Transverse colon (tissue), 4 donors: ENCODE data around the gene PACSIN2. TPM values are rescaled to one million over a fixed set of nuclear protein-coding genes. Genes with fewer than 3 reads are reported as not detected.

Experiments
- DNase-seq: peaks from one replicate; pipeline ENCODE4 v3.0.0-alpha.2; 2019
- H3K27ac ChIP-seq, 4 donors: fragments of 200-600 bp; sonication (generic); 2 replicates each; pipeline ENCODE4 v1.5.1; 2016 to 2018; ENCODE audit warnings: inconsistent platforms in 4 of 4
- H3K27me3 ChIP-seq: fragments of 200-600 bp; sonication (generic); 2 replicates; pipeline ENCODE4 v1.5.1; 2017; ENCODE audit warnings: inconsistent platforms
- H3K36me3 ChIP-seq, 4 donors: fragments of 200-600 bp; sonication (generic); 2 replicates each; pipeline ENCODE4 v1.5.1; 2017 to 2019; ENCODE audit warnings: inconsistent platforms in 4 of 4
- H3K4me1 ChIP-seq, 4 donors: fragments of 200-600 bp; sonication (generic); 2 replicates each; pipeline ENCODE4 v1.5.1; 2017 to 2020; ENCODE audit warnings: inconsistent platforms in 4 of 4
- H3K4me3 ChIP-seq, 4 donors: fragments of 200-600 bp; sonication (generic); 1 replicate in 1 of 4; 2 replicates in 3 of 4; pipeline versions ENCODE4 v1.5.1 to v1.6.1; 2017 to 2019; ENCODE audit warnings: inconsistent platforms in 4 of 4
- H3K9me3 ChIP-seq, 2 donors: fragments of 200-600 bp; sonication (generic); 2 replicates each; pipeline ENCODE4 v1.5.1; 2017 to 2019; ENCODE audit warnings: inconsistent platforms in 2 of 2
- EP300 ChIP-seq: sonication (generic); formaldehyde crosslinking; IDR thresholded peaks from one replicate; pipeline ENCODE4 v1.6.1; 2017; ENCODE audit warnings: antibody characterized with exemption, low read depth
- POLR2A ChIP-seq: fragments of 450-650 bp; IDR thresholded peaks from one replicate; pipeline ENCODE4 v1.6.1; 2016; ENCODE audit warnings: antibody characterized with exemption, mild to moderate bottlenecking, moderate library complexity
- POLR2AphosphoS5 ChIP-seq, 3 donors: sonication (generic); formaldehyde crosslinking; IDR thresholded peaks; one replicate each; pipeline ENCODE4 v1.6.1; 2016; ENCODE audit warnings: antibody characterized with exemption in 3 of 3
- WGBS, 2 donors: methylation state at CpG; one replicate each; pipeline ENCODE4 v1.1.5; 2018; ENCODE audit warnings: low coverage in 1 of 2; 5-methylcytosine and 5-hydroxymethylcytosine counted together
- in situ Hi-C, 4 donors: fragments of 200-750 bp; cut with MboI; loops; one replicate each; pipeline versions ENCODE4 v1.15.0 to v1.15.1; 2017; ENCODE audit warnings: low sequenced_read_pairs in 3 of 4, low pct_ligation_motif_present in 1 of 4, low pct_unique_long_range_greater_than_20kb in 1 of 4
- intact Hi-C: fragments of 100-400 bp; cut with DNase I; formaldehyde crosslinking; loops from one replicate; pipeline ENCODE4 v1.15.1; 2023; ENCODE audit warnings: low total_unique reads
- total RNA-seq, 4 donors: library from RNA; depleted of rRNA; stranded (reverse); fragments of >200 nt; gene quantifications; one replicate each; pipeline ENCODE4 v1.1.0, GENCODE V29; 2016
- TF ChIP-seq, protein P1 (sequence below), 5 experiments: fragments of 200-600 bp in 3 of 5; fragments of 450-650 bp in 2 of 5; sonication (generic) in 3 of 5; IDR thresholded peaks; 1 replicate in 2 of 5; 2 replicates in 3 of 5; pipeline ENCODE4 v1.5.1; 2016 to 2017; ENCODE audit warnings: antibody characterized with exemption in 5 of 5, inconsistent platforms in 3 of 5, mild to moderate bottlenecking in 2 of 5, moderate library complexity in 1 of 5

PACSIN2 gene
- total RNA-seq, 4 donors from 2014 or later = 53.9 to 250 (median 198) TPM

DNA sequence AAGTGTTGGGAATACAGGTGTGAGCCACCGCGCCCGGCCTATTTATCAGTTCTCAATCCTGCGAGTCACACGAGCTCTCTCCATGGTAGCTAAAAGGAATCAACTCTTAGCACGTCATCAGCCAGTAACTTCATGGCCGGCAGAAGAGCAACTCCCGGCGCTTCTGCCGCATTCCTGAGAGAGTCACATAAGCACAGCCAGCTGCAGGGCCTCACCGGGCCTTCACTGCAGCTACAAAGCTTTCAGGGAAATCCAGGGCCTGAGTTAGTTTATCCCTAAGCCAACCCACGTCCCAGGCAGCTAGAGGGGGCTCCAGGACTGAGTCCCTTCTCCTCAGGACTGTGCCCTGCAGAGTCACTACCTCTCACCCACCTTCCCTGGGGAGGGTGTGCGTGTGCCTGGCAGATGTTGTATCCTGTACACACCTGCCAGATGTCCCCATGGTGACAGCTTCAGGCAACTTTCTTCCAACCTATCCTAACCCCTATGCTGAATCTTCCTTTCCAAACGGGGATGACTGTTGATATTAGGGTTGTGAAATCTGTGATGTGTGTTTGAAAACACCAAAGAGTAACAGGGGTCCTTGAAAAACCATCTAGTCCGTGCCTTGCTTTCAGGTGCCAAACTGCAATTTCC, 112.0 kb downstream of the PACSIN2 start:
- peak; percentile 38 for DNase-seq
- in situ Hi-C loops = no loop called here
- H3K27me3 ChIP-seq = no peaks in the 10 kb centered on the region
- H3K36me3 ChIP-seq = no peaks in the 10 kb centered on the region
- H3K9me3 ChIP-seq = no peaks in the 10 kb centered on the region
- intact Hi-C loops = no loop called here
- H3K27ac ChIP-seq = peak overlapping the region; percentile 44 to 65 (median 56)
- WGBS, 2 donors = 72% methylated on average over 15 of the region's 15 CpGs; no CpG with 5 or more reads in 1 of the 2 donors
- no peak overlapping the region for H3K4me3 ChIP-seq
- TF ChIP-seq EP300 (no peak), POLR2AphosphoS5 (IDR thresholded peaks at IDR 0.05) (peak in 2 of 3 donors; percentile 32 to 38)
- H3K4me1 ChIP-seq = peaks cover 21 to 40% (median 32%) of the 10 kb centered on the region in 4 donors

DNA sequence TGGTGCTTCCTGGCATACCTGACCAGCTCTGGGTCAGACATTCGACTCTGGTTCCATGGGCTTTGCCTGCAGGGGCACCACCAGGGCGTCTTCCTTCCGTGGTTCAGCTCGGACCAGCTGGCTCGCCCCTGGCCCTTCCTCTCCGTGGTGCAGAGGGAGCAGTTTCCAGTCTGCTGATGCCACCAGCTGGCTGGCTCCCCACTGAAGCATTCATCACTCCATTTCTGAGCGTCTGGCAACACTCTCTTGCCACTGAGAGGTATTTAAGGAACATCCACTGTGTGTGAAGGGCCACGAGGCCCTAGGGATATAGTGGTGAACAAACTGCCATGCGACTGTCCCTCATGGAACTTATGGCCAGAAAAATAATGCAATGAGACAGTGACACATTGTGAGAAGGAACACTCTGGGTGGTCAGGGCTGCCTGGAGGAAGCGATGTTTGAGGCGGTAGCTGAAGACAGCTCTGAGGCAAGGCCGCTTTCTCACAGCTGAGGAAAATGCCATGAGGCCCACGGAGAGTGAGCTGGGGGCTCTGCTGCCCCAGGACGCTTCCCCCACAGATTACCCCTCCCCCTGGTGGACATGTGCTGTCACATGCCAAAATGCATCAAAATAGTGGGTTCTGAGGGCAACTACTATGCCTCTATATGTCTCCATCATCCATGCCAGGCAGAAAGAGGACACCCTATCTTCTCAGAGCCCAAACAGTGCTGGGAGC, 113.0 kb downstream of the PACSIN2 start:
- TF ChIP-seq EP300 (no peak), POLR2A (no peak), POLR2AphosphoS5 (IDR thresholded peaks at IDR 0.05) (no peak)
- TF ChIP-seq, protein P1, sequence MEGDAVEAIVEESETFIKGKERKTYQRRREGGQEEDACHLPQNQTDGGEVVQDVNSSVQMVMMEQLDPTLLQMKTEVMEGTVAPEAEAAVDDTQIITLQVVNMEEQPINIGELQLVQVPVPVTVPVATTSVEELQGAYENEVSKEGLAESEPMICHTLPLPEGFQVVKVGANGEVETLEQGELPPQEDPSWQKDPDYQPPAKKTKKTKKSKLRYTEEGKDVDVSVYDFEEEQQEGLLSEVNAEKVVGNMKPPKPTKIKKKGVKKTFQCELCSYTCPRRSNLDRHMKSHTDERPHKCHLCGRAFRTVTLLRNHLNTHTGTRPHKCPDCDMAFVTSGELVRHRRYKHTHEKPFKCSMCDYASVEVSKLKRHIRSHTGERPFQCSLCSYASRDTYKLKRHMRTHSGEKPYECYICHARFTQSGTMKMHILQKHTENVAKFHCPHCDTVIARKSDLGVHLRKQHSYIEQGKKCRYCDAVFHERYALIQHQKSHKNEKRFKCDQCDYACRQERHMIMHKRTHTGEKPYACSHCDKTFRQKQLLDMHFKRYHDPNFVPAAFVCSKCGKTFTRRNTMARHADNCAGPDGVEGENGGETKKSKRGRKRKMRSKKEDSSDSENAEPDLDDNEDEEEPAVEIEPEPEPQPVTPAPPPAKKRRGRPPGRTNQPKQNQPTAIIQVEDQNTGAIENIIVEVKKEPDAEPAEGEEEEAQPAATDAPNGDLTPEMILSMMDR (IDR thresholded peaks at IDR 0.05) = peak in 3 of 5 experiments; percentile 11 to 29 (median 17)
- Histone ChIP-seq H3K27me3 (no peaks in the 10 kb centered on the region), H3K9me3 (no peaks in the 10 kb centered on the region), H3K4me3 (no peak overlapping the region), H3K36me3 (no peaks in the 10 kb centered on the region), H3K4me1 (peaks cover 13 to 31% (median 22%) of the 10 kb centered on the region in 4 donors), H3K27ac (peak overlapping the region; percentile 44 to 65 (median 56))
- in situ Hi-C loops (no loop called here), intact Hi-C loops (no loop called here)
- no peak for DNase-seq
- WGBS, 2 donors = 75% methylated on average over 13 of the region's 14 CpGs; no CpG with 5 or more reads in 1 of the 2 donors

DNA sequence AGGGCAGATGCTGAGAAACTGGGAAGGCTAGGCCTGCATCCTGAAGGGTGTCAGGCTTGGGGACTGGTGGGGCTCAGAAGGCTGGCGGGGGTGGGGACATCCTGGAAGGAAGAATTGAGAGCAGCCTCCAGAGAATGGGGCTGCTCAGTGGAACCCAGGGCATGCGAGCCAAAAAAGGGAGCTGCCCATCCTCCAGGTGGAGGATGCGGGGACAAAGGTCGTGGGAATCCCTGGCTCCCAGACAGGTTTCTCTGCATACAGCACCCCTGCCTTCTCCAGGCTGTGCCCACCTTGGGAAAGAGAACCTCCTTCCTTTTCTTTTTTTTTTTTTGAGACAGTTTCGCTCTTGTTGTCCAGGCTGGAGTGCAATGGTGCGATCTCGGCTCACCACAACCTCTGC, 117.0 kb downstream of the PACSIN2 start:
- no peak for DNase-seq
- in situ Hi-C loops (no loop called here), intact Hi-C loops (no loop called here)
- 40 to 89% methylated on average over 1 to 7 of the region's 7 CpGs for WGBS, 2 donors
- Histone ChIP-seq H3K9me3 (no peaks in the 10 kb centered on the region), H3K27ac (no peak overlapping the region), H3K27me3 (no peaks in the 10 kb centered on the region), H3K36me3 (no peaks in the 10 kb centered on the region), H3K4me1 (peaks cover 0 to 30% (median 4%) of the 10 kb centered on the region in 4 donors), H3K4me3 (no peak overlapping the region)
- TF ChIP-seq, protein P1 (IDR thresholded peaks at IDR 0.05) = no peak
- no peak for TF ChIP-seq EP300
- TF ChIP-seq POLR2A = no peak
- no peak for TF ChIP-seq POLR2AphosphoS5 (IDR thresholded peaks at IDR 0.05)

DNA sequence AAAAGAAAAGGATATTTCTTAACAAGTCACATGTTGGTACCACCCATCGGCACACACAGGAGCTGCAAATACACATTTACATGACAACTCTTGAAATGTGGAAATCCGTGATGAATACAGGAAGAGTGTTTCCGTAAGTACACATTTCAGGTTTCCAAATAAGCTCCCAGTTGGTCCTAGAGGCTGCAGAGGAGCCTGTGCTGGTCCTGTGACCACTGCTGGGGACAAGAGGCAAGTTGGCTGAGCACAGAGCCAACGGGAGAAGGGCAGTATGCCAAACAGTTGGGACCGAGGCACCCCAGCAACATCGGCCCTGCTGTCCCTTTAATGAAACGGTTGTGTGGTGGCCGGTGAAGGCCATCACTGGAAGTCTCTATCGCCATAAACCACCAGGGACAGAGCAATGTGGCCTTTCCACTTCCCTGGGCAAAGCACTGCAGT, 119.4 kb downstream of the PACSIN2 start:
- peaks cover 0 to 2% (median 0%) of the 10 kb centered on the region in 4 donors for H3K36me3 ChIP-seq
- in situ Hi-C loops (no loop called here), intact Hi-C loops (no loop called here)
- 61 to 75% methylated on average over 3 to 9 of the region's 9 CpGs for WGBS, 2 donors
- no peaks in the 10 kb centered on the region for H3K9me3 ChIP-seq
- no peaks in the 10 kb centered on the region for H3K27me3 ChIP-seq
- H3K27ac ChIP-seq = peak overlapping the region in 3 of 4 donors; percentile 12 to 34 (median 17)
- no peak for DNase-seq
- TF ChIP-seq POLR2A = no peak
- TF ChIP-seq, protein P1 (IDR thresholded peaks at IDR 0.05) = no peak
- TF ChIP-seq POLR2AphosphoS5 (IDR thresholded peaks at IDR 0.05) = no peak
- no peak for TF ChIP-seq EP300
- H3K4me1 ChIP-seq = peaks cover 0 to 37% (median 0%) of the 10 kb centered on the region in 4 donors
- no peak overlapping the region for H3K4me3 ChIP-seq
